Esophagus muscularis mucosa (tissue), 3 donors: ENCODE data around the gene AKAP13.

Experiments
- CTCF ChIP-seq, 3 experiments: fragments of 200-600 bp in 2 of 3; fragments of 450-650 bp in 1 of 3; sonication (generic) in 2 of 3; IDR thresholded peaks; one replicate each; pipeline ENCODE4 v1.5.1; 2017 to 2019; ENCODE audit warnings: antibody characterized with exemption in 3 of 3, mild to moderate bottlenecking in 2 of 3, moderate library complexity in 1 of 3
- POLR2A ChIP-seq: fragments of 450-650 bp; IDR thresholded peaks from one replicate; pipeline ENCODE4 v1.6.1; 2017; ENCODE audit warnings: antibody characterized with exemption, moderate library complexity, mild to moderate bottlenecking, low read depth
- POLR2AphosphoS5 ChIP-seq, 2 donors: sonication (generic); formaldehyde crosslinking; IDR thresholded peaks; one replicate each; pipeline ENCODE4 v1.6.1; 2017; ENCODE audit warnings: antibody characterized with exemption in 2 of 2

GRCh38 chr15:85475711-85476110 lies 95.3 kb downstream of the AKAP13 start:
- no peak for TF ChIP-seq CTCF (IDR thresholded peaks at IDR 0.05)
- no peak for TF ChIP-seq POLR2AphosphoS5 (IDR thresholded peaks at IDR 0.05)
- no peak for TF ChIP-seq POLR2A
